Astrocyte of the spinal cord (primary cell): ENCODE measurements around the gene ZNF710.
A peak's percentile ranks its signal among the peaks of the same experiment; 100 is the strongest.

ENCODE experiments used
- DNase-seq: peaks from one replicate; pipeline ENCODE4 v3.0.0; 2011; ENCODE audit warnings: low read depth, low spot score
- H3K4me3 ChIP-seq: 2 replicates; pipeline ENCODE4 v1.5.1; 2011; ENCODE audit warnings: low read depth, mild to moderate bottlenecking, low read length, moderate library complexity
- CTCF ChIP-seq: IDR thresholded peaks from 2 replicates; pipeline ENCODE4 v1.5.1; 2012; ENCODE audit warnings: low read depth, mild to moderate bottlenecking, low read length, inconsistent platforms
- in situ Hi-C: cut with HindIII; loops from 2 replicates; pipeline ENCODE4 v1.10.0; 2017; ENCODE audit warnings: low sequenced_read_pairs

Gene ZNF710

GRCh38 chr15:90030376-90030775 is 29.3 kb downstream of the ZNF710 start:
- H3K4me3 ChIP-seq = no peak overlapping the region
- DNase-seq = no peak
- in situ Hi-C loops = no loop called here
- TF ChIP-seq CTCF = no peak

GRCh38 chr15:90031231-90031791 is 30.2 kb downstream of the ZNF710 start:
- in situ Hi-C loops = no loop called here
- DNase-seq = peak; percentile 48
- TF ChIP-seq CTCF = no peak
- H3K4me3 ChIP-seq = no peak overlapping the region

GRCh38 chr15:90033006-90033405 is 31.9 kb downstream of the ZNF710 start:
- no peak for DNase-seq
- no peak overlapping the region for H3K4me3 ChIP-seq
- no peak for TF ChIP-seq CTCF
- in situ Hi-C loops = no loop called here

GRCh38 chr15:90033448-90033847 is 32.3 kb downstream of the ZNF710 start:
- no peak overlapping the region for H3K4me3 ChIP-seq
- DNase-seq = no peak
- in situ Hi-C loops = no loop called here

GRCh38 chr15:90035095-90035839 is 34.1 kb downstream of the ZNF710 start:
- peak; percentile 52 for DNase-seq
- no peak for TF ChIP-seq CTCF
- in situ Hi-C loops = no loop called here
- H3K4me3 ChIP-seq = no peak overlapping the region

More at GRCh38 chr15:90033448-90033847, 32.3 kb downstream of the ZNF710 start:
- TF ChIP-seq CTCF = no peak

- no peak overlapping the region for H3K4me3 ChIP-seq
- DNase-seq = no peak
- TF ChIP-seq CTCF = no peak
- in situ Hi-C loops = no loop called here
Measured at GRCh38 chr15:90035840-90036230, 34.7 kb downstream of the ZNF710 start.
